ENCODE results near the gene ARHGEF33.

Gene ARHGEF33

DNA sequence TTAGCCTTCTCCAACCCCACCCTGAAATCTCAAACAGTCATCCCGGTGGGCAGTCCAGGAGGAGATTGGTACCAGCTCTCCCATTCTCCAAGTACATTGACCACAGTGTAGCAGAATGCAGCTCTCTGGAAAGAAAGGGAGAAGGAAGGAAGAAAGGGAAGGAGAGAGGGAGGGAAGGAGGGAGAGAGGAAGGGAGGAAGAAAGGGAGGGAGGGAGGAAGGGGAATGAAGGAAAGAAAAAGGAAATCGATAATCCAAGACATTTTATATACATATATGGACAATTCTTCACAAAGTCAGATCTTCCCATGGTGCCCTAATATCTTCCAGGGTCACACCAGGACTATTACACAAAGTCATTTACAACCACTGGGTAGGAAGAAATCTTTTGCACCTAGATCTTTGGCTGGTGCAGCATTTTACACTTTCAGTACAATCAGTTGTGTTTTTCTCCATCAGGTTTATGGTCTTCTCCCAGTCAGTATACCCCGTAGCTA, 58.8 kb downstream of the ARHGEF33 start:
- TF ChIP-seq, protein P1, sequence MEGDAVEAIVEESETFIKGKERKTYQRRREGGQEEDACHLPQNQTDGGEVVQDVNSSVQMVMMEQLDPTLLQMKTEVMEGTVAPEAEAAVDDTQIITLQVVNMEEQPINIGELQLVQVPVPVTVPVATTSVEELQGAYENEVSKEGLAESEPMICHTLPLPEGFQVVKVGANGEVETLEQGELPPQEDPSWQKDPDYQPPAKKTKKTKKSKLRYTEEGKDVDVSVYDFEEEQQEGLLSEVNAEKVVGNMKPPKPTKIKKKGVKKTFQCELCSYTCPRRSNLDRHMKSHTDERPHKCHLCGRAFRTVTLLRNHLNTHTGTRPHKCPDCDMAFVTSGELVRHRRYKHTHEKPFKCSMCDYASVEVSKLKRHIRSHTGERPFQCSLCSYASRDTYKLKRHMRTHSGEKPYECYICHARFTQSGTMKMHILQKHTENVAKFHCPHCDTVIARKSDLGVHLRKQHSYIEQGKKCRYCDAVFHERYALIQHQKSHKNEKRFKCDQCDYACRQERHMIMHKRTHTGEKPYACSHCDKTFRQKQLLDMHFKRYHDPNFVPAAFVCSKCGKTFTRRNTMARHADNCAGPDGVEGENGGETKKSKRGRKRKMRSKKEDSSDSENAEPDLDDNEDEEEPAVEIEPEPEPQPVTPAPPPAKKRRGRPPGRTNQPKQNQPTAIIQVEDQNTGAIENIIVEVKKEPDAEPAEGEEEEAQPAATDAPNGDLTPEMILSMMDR (IDR thresholded peaks at IDR 0.05; ENCODE audit: control insufficient read depth, extremely low read depth, insufficient read depth), result no peak
- no peak for DNase-seq (ENCODE audit: low read depth)
- H3K4me3 ChIP-seq (ENCODE audit: low read depth, low read length), result no peak overlapping the region

DNA sequence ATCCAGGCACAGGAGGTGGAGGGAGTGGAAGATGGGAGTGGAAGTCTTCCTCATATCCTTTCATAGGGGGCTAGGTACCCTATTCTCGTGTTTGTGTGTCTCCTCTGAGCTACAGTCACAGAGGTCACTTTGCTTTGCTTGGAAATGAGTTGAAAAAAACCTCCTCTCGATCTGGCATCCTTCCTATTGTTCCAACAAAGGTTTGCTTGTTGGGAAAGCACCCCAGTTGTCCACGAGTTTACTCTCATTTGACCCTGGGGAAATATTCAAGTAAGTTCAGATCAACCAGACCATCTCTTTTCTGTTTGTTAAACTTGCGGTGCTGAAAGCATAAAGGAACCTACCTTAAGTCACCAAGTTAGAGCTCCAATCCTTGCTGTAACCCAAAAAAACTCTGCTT, 59.3 kb downstream of the ARHGEF33 start:
- H3K4me3 ChIP-seq (ENCODE audit: low read depth, low read length), result no peak overlapping the region
- no peak for DNase-seq (ENCODE audit: low read depth)
- TF ChIP-seq, protein P1 (IDR thresholded peaks at IDR 0.05; ENCODE audit: control insufficient read depth, extremely low read depth, insufficient read depth), result no peak

DNA sequence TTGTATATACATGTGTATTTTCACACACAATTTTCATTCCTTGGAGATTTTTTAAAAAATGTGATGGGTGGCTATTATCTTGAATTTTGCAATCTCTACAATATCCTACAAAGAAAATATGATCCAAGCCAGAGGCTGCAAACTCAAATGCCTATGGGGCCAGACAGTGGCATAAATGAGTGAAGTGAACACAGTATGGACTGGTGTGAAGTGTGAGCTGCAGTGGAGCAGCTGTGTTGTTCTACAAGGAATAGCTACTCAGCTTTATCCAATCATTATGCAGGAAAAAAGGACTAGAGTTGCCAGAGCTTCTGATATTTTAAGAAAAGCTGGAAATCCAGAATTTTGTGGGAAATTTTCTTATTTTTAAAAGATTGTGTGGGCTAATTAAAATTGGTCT, 62.1 kb downstream of the ARHGEF33 start:
- no peak for DNase-seq (ENCODE audit: low read depth)
- H3K4me3 ChIP-seq (ENCODE audit: low read depth, low read length), result no peak overlapping the region

DNA sequence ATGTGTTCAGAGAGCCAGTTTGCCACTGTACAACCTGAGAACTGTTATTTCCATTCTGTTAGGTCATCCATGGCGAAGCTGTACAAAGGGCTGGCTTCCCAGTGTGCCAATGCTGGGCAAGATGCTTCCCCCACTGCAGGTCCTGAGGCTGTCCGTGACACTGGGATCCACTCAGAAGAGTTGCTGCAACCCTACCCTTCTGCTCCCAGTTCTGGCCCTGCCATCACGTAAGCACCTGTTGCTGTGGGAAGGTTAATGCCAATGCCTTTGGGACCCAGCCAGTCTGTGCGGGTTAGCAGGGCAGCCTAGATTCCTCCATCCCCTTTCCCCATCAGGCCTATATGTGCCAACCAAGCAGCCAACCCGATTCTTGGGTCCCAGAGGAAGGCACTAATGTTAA, 68.3 kb downstream of the ARHGEF33 start:
- TF ChIP-seq, protein P1 (IDR thresholded peaks at IDR 0.05; ENCODE audit: control insufficient read depth, extremely low read depth, insufficient read depth), result no peak
- DNase-seq (ENCODE audit: low read depth), result no peak
- no peak overlapping the region for H3K4me3 ChIP-seq (ENCODE audit: low read depth, low read length)

More for the DNA sequence above, 62.1 kb downstream of the ARHGEF33 start:
- TF ChIP-seq, protein P1 (IDR thresholded peaks at IDR 0.05; ENCODE audit: control insufficient read depth, extremely low read depth, insufficient read depth), result no peak

DNA sequence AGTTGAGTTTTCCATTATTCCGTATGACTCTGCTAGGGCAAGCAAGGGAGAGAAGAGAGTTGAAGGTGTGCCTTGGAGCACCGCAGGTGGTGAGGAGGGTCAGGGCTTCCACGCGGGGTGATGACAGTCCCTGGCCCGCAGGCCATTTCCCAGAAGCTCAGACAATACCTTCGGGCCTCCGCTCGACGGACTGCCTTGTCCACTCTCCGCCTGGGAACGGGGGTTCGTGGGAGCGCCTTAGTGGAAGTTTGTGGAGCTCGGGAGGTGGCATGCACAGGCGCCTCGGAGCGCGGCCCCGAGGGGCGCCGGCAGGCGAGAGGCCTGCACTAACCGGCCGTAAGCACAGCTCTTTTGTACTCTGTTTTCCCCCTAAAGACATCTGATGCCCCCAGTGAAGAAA, 69.8 kb downstream of the ARHGEF33 start:
- no peak overlapping the region for H3K4me3 ChIP-seq (ENCODE audit: low read depth, low read length)
- TF ChIP-seq, protein P1 (IDR thresholded peaks at IDR 0.05; ENCODE audit: control insufficient read depth, extremely low read depth, insufficient read depth), result no peak

DNA sequence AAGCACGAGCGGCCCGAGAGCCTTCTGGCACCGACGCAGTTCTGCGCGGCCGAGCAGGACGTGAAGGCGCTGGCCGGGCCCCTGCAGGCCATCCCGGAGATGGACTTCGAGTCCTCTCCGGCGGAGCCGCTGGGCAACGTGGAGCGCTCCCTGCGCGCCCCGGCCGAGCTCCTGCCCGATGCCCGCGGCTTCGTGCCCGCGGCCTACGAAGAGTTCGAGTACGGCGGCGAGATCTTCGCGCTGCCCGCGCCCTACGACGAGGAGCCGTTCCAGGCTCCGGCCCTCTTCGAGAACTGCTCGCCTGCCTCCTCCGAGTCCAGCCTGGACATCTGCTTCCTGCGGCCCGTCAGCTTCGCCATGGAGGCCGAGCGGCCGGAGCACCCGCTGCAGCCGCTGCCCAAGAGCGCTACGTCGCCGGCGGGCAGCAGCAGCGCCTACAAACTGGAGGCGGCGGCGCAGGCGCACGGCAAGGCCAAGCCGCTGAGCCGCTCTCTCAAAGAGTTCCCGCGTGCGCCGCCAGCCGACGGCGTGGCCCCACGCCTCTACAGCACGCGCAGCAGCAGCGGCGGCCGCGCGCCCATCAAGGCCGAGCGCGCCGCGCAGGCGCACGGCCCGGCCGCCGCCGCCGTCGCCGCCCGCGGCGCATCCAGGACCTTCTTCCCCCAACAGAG, 70.4 kb downstream of the ARHGEF33 start:
- TF ChIP-seq, protein P1 (IDR thresholded peaks at IDR 0.05; ENCODE audit: control insufficient read depth, extremely low read depth, insufficient read depth), result no peak
- no peak overlapping the region for H3K4me3 ChIP-seq (ENCODE audit: low read depth, low read length)
- DNase-seq (ENCODE audit: low read depth), result no peak

More for the DNA sequence above, 69.8 kb downstream of the ARHGEF33 start:
- DNase-seq (ENCODE audit: low read depth), result no peak

Measured in LNCaP clone FGC (cell line).